GM23248 (cell line): ENCODE results near the gene TDRD12. TPM values are rescaled to one million over a fixed set of nuclear protein-coding genes. Genes with fewer than 3 reads are reported as not detected.
"Not testable (repeated sequence)": the region's sequence is repeated elsewhere in the genome, so short reads cannot be mapped to it uniquely, and the experiment has no call there.

Source experiments
- DNase-seq: peaks from one replicate; pipeline ENCODE4 v3.0.0-alpha.2; 2015
- H2AFZ ChIP-seq: fragments of 200-600 bp; sonication (generic); 2 replicates; pipeline ENCODE4 v1.6.1; 2016; ENCODE audit warnings: antibody characterized with exemption
- H3F3A ChIP-seq: fragments of 200-600 bp; sonication (generic); 2 replicates; pipeline ENCODE4 v1.6.1; 2016; ENCODE audit warnings: mild to moderate bottlenecking, antibody characterized with exemption, mixed run types; ENCODE audit not compliant: insufficient read depth
- H3K27ac ChIP-seq: fragments of 200-600 bp; sonication (generic); 2 replicates; pipeline ENCODE4 v1.5.1; 2016; ENCODE audit warnings: mild to moderate bottlenecking
- H3K27me3 ChIP-seq: fragments of 200-600 bp; sonication (generic); replicated peaks from 2 replicates; pipeline ENCODE4 v1.6.1; 2016; ENCODE audit warnings: mild to moderate bottlenecking; ENCODE audit not compliant: insufficient read depth
- H3K36me3 ChIP-seq: fragments of 200-600 bp; sonication (generic); 2 replicates; pipeline ENCODE4 v1.6.1; 2016; ENCODE audit warnings: low read depth, mild to moderate bottlenecking
- H3K4me1 ChIP-seq: fragments of 200-600 bp; sonication (generic); 2 replicates; pipeline ENCODE4 v1.6.1; 2016; ENCODE audit warnings: mild to moderate bottlenecking; ENCODE audit not compliant: insufficient read depth
- H3K4me2 ChIP-seq: fragments of 200-600 bp; sonication (generic); one replicate; pipeline ENCODE4 v1.6.1; 2016; ENCODE audit warnings: mild to moderate bottlenecking; ENCODE audit not compliant: unreplicated experiment
- H3K4me3 ChIP-seq: fragments of 200-600 bp; sonication (generic); 2 replicates; pipeline ENCODE4 v1.5.1; 2016; ENCODE audit warnings: mild to moderate bottlenecking
- H3K79me2 ChIP-seq: fragments of 200-600 bp; sonication (generic); 2 replicates; pipeline ENCODE4 v1.6.1; 2016; ENCODE audit warnings: mild to moderate bottlenecking; ENCODE audit not compliant: insufficient read depth
- H3K9ac ChIP-seq: fragments of 200-600 bp; sonication (generic); 2 replicates; pipeline ENCODE4 v1.6.1; 2016; ENCODE audit warnings: mild to moderate bottlenecking
- H3K9me2 ChIP-seq: fragments of 200-600 bp; sonication (generic); 2 replicates; pipeline ENCODE4 v1.6.1; 2016; ENCODE audit warnings: mixed run types, mild to moderate bottlenecking, moderate library complexity; ENCODE audit not compliant: insufficient read depth
- H3K9me3 ChIP-seq: fragments of 200-600 bp; sonication (generic); one replicate; pipeline ENCODE4 v1.6.1; 2017; ENCODE audit warnings: low read depth
- H4K20me1 ChIP-seq: fragments of 200-600 bp; sonication (generic); 2 replicates; pipeline ENCODE4 v1.6.0; 2016; ENCODE audit not compliant: insufficient read depth
- EZH2 ChIP-seq: fragments of 200-600 bp; sonication (generic); IDR thresholded peaks from 2 replicates; pipeline ENCODE4 v1.6.1; 2018; ENCODE audit warnings: antibody characterized with exemption, mild to moderate bottlenecking; ENCODE audit not compliant: insufficient read depth, poor library complexity, severe bottlenecking
- EZH2phosphoT487 ChIP-seq: fragments of 200-600 bp; sonication (generic); IDR thresholded peaks from 2 replicates; pipeline ENCODE4 v1.6.1; 2018; ENCODE audit warnings: antibody characterized with exemption, moderate library complexity, mild to moderate bottlenecking, low read depth; ENCODE audit not compliant: insufficient read depth
- WGBS, 2 experiments: methylation state at CpG; one replicate each; pipeline ENCODE4 v1.1.6; 2015 to 2017; ENCODE audit warnings: low lambda C conversion rate in 2 of 2, low coverage in 1 of 2; ENCODE audit errors: missing lambda C conversion rate in 2 of 2; 5-methylcytosine and 5-hydroxymethylcytosine counted together
- in situ Hi-C: fragments of 300-500 bp; cut with MboI; formaldehyde crosslinking; loops from 2 replicates; pipeline ENCODE4 v1.15.0; 2020
- polyA plus RNA-seq: library from polyadenylated mRNA; unstranded; fragments of >200 nt; fragmentation: Nextera tagmentation; extraction: Ambion mirVana; gene quantifications from 2 replicates; pipeline ENCODE4 v1.2.1, GENCODE V29; 2016
- total RNA-seq: library from RNA; depleted of rRNA; stranded (reverse); fragments of >200 nt; shearing (Covaris generic); gene quantifications from 2 replicates; pipeline ENCODE4 v1.2.3, GENCODE V29; 2014

The TDRD12 gene
- total and polyA plus RNA-seq, 2 experiments from 2014 or later: 0.09 to 0.22 TPM

DNA sequence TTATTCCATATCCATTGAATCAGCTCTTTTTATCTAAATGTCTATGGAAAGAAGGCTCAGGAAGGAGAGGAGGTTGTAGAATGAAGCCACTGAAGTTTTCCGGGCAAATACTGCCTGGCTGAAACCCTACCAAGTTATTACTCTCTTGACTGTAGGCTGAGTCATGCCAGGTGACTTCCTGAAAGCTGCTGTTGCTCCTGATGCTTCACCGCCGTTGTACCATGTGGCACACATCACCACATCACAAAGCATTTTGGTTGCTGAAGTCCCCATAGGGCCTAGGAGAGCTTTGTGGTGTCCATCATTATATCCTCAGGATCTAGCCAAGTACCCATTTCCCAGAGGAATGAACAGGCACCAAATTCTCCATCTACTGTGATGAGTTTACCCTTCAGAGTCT is 11.1 kb upstream of the TDRD12 start:
- H3K9me3 ChIP-seq: no peaks in the 10 kb centered on the region
- no peak overlapping the region for H3K4me2 ChIP-seq
- no peaks in the 10 kb centered on the region for H3F3A ChIP-seq
- no peaks in the 10 kb centered on the region for H3K4me1 ChIP-seq
- peaks cover 26% of the 10 kb centered on the region for H3K36me3 ChIP-seq
- H3K9me2 ChIP-seq: no peaks in the 10 kb centered on the region
- H3K27ac ChIP-seq: no peak overlapping the region
- H4K20me1 ChIP-seq: no peaks in the 10 kb centered on the region
- in situ Hi-C loops: no loop called here
- H3K4me3 ChIP-seq: no peak overlapping the region
- TF ChIP-seq EZH2phosphoT487 (no peak), EZH2 (no peak)
- H3K9ac ChIP-seq: no peak overlapping the region
- no peak for DNase-seq
- WGBS, 2 experiments: 100% methylated on average over 3 of the region's 3 CpGs
- no peaks in the 10 kb centered on the region for H3K27me3 ChIP-seq
- H3K79me2 ChIP-seq: peaks cover 68% of the 10 kb centered on the region
- no peak overlapping the region for H2AFZ ChIP-seq

DNA sequence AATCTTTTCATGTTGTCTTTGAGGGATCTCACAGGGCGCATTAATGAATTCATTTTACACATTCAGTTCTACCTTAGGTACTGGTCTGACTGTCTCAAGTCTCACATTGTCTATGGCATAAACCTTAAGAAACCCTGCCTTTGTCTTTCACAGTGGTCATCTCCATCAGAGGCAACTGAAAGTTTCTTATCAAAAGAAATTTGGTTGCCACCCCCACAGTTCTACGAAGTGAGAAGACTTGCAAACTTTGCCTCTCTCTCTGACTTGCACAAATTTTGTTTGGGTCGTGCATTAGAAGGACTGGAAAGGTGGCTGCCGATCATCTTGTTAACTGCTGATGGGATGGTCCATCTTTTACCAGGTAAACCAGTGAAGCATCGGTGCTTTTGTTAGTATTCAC is 10.5 kb upstream of the TDRD12 start:
- Histone ChIP-seq H3K9me2 (no peaks in the 10 kb centered on the region), H4K20me1 (peaks cover 2% of the 10 kb centered on the region; the same call in 1 of the 2 replicates), H3K4me1 (no peaks in the 10 kb centered on the region), H2AFZ (no peak overlapping the region), H3K9me3 (no peaks in the 10 kb centered on the region), H3K36me3 (peaks cover 24% of the 10 kb centered on the region), H3F3A (no peaks in the 10 kb centered on the region), H3K4me2 (no peak overlapping the region), H3K27ac (no peak overlapping the region), H3K27me3 (no peaks in the 10 kb centered on the region), H3K9ac (no peak overlapping the region), H3K79me2 (peaks cover 62% of the 10 kb centered on the region), H3K4me3 (no peak overlapping the region)
- 87 to 88% methylated on average over 5 of the region's 5 CpGs for WGBS, 2 experiments
- DNase-seq: no peak
- in situ Hi-C loops: no loop called here
- no peak for TF ChIP-seq EZH2phosphoT487
- TF ChIP-seq EZH2: no peak

- in situ Hi-C loops: no loop called here
- Histone ChIP-seq H3K4me3 (no peak overlapping the region), H3K27me3 (no peaks in the 10 kb centered on the region), H2AFZ (no peak overlapping the region), H3K4me2 (no peak overlapping the region), H3K27ac (no peak overlapping the region), H3K36me3 (peaks cover 13% of the 10 kb centered on the region), H3K9ac (no peak overlapping the region), H3K9me2 (no peaks in the 10 kb centered on the region), H4K20me1 (peaks cover 2% of the 10 kb centered on the region; the same call in 1 of the 2 replicates), H3F3A (no peaks in the 10 kb centered on the region), H3K9me3 (no peaks in the 10 kb centered on the region), H3K79me2 (peaks cover 35% of the 10 kb centered on the region), H3K4me1 (no peaks in the 10 kb centered on the region)
- TF ChIP-seq EZH2 (no peak), EZH2phosphoT487 (no peak)
- no peak for DNase-seq
- 98 to 99% methylated on average over 6 of the region's 6 CpGs for WGBS, 2 experiments
Observed at GRCh38 chr19:32711747-32712146, 7.8 kb upstream of the TDRD12 start.

- WGBS, 2 experiments: 89 to 91% methylated on average over 6 to 7 of the region's 7 CpGs
Observed at GRCh38 chr19:32716203-32716602, 3.4 kb upstream of the TDRD12 start.

DNA sequence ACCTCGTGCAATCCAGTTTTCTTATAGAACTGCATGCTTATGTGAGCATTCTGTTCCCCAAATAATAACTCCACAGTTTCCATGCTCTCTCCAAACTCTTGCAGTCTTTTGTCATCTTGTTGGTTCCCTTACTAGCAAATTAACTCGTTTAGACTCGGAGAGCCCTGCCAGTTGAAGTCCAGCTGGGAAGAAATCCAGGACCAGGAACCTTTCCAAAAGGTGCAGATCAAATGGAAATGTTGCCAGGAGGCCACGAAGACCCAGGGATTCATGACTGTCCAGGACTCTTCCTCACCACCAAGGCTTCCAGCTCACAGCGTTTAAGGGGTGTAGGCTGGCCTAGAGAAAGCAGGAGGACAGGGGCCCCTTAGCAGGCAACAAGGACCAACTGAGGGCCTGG is 2.1 kb upstream of the TDRD12 start:
- 67 to 76% methylated on average over 5 of the region's 5 CpGs for WGBS, 2 experiments
- no peak for DNase-seq

More at GRCh38 chr19:32716203-32716602, 3.4 kb upstream of the TDRD12 start:
- H3K9ac ChIP-seq, H3K79me2 ChIP-seq, DNase-seq, H3K9me3 ChIP-seq, H3K27ac ChIP-seq, H2AFZ ChIP-seq, H3F3A ChIP-seq, H3K4me2 ChIP-seq, H3K27me3 ChIP-seq, H4K20me1 ChIP-seq, H3K4me1 ChIP-seq, H3K4me3 ChIP-seq, H3K9me2 ChIP-seq, in situ Hi-C loops: not testable (repeated sequence)
- H3K36me3 ChIP-seq: peaks cover 13% of the 10 kb centered on the region

More for the DNA sequence above, 2.1 kb upstream of the TDRD12 start:
- H3K9ac ChIP-seq: no peak overlapping the region
- no peak overlapping the region for H3K4me3 ChIP-seq
- H3K4me2 ChIP-seq: no peak overlapping the region
- H3K4me1 ChIP-seq: no peaks in the 10 kb centered on the region
- in situ Hi-C loops: no loop called here
- H3K9me2 ChIP-seq: no peaks in the 10 kb centered on the region
- no peaks in the 10 kb centered on the region for H3K9me3 ChIP-seq
- H3K79me2 ChIP-seq: no peaks in the 10 kb centered on the region
- no peak overlapping the region for H2AFZ ChIP-seq
- H3K27ac ChIP-seq: no peak overlapping the region
- H3K27me3 ChIP-seq: no peaks in the 10 kb centered on the region
- H3F3A ChIP-seq: no peaks in the 10 kb centered on the region
- TF ChIP-seq EZH2phosphoT487 (no peak), EZH2 (no peak)
- H4K20me1 ChIP-seq: peaks cover 2% of the 10 kb centered on the region; the same call in 1 of the 2 replicates
- peaks cover 10% of the 10 kb centered on the region for H3K36me3 ChIP-seq
